Kidney glomerular epithelial cell (primary cell): ENCODE results near the gene GRM3.

Source experiments
- DNase-seq: peaks from one replicate; lab custom pipeline; 2025; lab: John Stamatoyannopoulos, UW

GRM3 gene

GRCh38 chr7:86786376-86786775, 142.7 kb downstream of the GRM3 start:
- DNase-seq, result no peak

GRCh38 chr7:86788948-86789347, 145.2 kb downstream of the GRM3 start:
- DNase-seq, result no peak

GRCh38 chr7:86790383-86790782, 146.7 kb downstream of the GRM3 start:
- no peak for DNase-seq

GRCh38 chr7:86792260-86792659, 148.6 kb downstream of the GRM3 start:
- no peak for DNase-seq

- DNase-seq, result no peak
Observed at GRCh38 chr7:86793136-86793535, 149.4 kb downstream of the GRM3 start.

GRCh38 chr7:86814661-86815379, 171.1 kb downstream of the GRM3 start:
- DNase-seq, result no peak

DNA sequence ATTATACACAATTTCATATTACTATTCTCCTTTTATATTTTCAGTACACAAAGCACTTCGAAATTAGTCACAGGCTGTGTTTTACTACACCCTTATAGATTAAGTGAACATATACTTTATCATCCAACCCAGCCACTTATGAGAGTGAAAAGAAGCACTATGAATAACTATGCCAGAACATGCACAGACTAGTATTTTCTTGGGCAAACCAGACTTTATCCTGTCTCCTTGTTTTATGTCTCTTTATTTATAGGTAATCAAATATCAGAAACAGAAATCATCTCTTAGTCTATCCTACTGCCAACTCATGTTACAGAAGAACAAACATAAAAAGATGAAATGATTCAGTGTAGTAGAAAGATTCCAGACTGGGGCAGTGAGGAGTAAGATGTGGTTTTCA, 171.8 kb downstream of the GRM3 start:
- no peak for DNase-seq

DNA sequence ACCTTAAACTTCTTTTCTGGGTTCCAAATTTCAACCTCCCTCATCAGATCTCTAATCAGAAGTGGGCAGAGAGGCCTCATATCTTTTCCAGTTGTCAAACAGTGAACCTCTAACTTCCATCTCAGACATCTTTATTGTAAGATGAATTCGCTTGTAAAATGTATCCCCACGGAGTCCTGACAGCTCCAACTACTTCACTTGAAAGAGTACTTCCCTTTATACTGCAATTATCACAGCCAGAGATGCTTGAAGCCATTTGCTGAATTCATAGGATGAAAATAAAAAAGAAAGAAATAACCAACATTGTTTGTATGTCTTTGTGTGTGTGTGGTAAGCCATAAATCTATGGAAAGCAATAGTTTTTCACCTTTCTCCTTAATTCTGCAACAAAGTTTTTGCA, 175.2 kb downstream of the GRM3 start:
- no peak for DNase-seq

GRCh38 chr7:86823769-86824168, 180.1 kb downstream of the GRM3 start:
- DNase-seq, result no peak

DNA sequence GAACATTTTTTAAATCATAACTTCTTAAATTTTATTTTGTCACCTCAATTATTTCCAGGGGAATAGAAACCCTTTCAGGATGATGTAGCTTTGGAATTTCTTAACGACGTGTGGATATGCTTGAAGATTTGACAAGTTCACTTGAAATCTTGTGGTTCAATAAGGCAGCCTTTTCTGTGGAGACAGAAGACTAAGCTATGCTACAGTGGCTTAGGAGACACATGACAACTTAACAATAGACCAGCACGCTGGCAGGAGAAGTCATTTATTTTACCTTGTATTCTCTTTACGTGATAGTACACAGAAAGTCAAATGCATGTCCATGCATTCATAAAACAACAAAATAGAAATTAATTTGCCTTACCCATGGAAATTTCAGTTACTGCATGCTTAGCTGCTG, 181.6 kb downstream of the GRM3 start:
- no peak for DNase-seq

- DNase-seq, result no peak
Observed at GRCh38 chr7:86826948-86827347, 183.2 kb downstream of the GRM3 start.

DNA sequence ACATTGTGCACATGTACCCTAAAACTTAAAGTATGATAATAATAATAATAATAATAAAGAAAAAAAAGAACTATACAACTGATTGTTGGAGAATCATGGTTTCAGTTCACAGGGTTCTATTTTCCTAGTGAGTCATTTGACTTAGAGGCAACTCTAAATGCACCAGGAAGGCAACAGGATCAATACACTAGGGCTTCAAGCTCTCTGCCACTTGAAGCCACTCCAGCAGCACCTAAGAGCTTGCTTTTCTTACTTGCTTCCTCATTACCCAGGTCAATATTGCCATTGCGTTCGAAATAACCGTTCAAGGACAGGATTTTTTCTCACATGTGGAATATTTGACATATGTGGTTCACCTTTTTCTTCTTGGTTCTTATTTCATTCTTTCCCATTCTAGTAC, 189.7 kb downstream of the GRM3 start:
- no peak for DNase-seq

DNA sequence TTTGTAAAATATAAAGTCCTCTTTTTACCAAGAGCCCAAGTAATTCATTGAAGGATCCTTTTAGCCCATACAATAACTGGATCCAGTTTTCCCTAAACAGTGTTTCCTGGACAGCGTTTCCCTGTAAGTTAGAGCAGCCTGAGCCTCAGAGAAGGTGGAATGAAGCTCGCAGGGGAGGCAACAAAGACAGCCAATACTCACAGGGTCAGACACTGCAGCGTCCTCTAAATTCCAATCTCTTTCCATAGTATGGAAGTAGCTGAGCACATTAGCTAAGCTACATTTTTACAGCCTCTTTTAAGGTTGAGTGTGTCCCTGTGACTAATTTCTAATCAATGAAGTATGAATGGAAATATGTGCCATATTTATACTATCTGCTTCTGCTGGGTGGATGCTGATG, 193.5 kb downstream of the GRM3 start:
- DNase-seq, result no peak

DNA sequence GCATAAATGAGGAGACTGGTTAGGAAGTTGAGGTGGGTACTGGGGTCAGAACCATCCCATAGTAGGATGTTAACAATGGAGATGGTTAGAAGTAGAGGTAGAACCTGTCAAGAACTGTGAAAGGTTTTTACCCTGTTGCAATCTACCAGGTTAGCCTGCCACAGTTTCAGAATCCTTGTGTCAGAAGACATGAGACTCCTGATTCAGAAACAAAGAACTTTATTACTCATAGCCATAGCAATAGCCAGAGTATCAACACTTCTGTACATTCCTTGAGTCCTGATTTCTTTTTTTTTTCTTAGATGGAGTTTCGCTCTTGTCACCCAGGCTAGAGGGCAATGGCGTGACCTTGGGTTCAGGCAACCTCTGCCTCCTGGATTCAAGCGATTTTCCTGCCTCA, 200.9 kb downstream of the GRM3 start:
- no peak for DNase-seq

GRCh38 chr7:86846494-86847190, 202.9 kb downstream of the GRM3 start:
- no peak for DNase-seq

DNA sequence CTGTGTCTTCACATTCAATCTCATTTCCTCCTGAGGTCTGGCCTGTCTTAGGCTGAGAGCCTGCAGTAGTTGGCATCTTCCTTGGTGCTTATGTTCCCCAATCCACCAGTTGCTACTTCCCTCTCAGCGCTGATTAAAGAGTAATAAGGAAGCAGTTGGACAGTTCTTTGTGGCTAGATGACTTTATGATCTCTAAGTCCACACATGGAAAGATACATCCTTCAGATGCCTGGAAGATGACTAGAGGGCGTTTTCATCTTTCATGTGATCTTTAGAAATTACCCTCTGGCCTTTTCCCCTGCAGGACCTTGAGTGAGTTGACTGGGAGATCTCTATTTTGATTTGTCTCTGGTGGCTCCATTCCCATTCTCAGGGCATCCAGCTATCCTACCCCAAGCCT, 204.5 kb downstream of the GRM3 start:
- DNase-seq, result no peak

- DNase-seq, result no peak
Observed at GRCh38 chr7:86851566-86851965, 207.9 kb downstream of the GRM3 start.

- DNase-seq, result no peak
Observed at GRCh38 chr7:86863452-86863851, 219.7 kb downstream of the GRM3 start.

- DNase-seq, result no peak
Observed at GRCh38 chr7:86867163-86867762, 223.6 kb downstream of the GRM3 start.

DNA sequence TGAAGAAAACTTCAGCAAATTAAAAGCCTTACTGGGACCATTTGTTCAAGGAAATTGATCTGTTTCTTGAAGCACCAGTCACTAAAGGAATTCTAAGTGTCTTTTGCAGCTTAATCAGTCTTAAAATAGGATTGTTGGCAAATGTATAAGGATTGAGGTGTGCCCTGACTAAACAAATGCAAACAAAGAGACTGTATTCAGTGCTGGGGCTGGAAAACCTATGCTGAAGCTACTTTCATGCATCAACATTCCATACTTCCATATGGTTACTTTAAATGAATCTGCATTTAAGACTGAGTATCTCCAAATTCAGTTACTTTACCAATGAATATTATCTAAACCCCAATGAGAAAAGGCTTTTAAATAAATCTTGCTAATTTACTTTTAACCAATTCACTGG, 232.4 kb downstream of the GRM3 start:
- DNase-seq, result no peak

DNA sequence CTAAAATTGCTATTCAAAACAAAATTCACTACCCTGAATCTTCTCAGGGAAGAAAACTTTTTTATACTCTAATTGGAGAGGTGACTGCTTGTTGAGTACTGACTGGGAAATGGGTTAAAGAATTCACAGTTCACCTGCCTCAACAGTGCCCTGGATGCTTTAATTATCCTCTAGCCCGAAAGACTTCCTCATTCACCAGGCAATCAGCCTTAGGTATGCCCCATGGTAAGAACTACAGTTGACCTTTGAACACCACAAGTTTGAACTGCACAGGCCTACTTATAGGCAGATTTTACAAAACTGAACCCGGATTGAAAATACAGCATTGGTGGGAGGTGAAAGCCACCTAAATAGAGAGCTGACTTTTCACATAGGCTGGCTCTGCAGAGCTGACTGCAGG, 240.4 kb downstream of the GRM3 start:
- no peak for DNase-seq

- DNase-seq, result no peak
Observed at GRCh38 chr7:86889501-86889900, 245.8 kb downstream of the GRM3 start.

DNA sequence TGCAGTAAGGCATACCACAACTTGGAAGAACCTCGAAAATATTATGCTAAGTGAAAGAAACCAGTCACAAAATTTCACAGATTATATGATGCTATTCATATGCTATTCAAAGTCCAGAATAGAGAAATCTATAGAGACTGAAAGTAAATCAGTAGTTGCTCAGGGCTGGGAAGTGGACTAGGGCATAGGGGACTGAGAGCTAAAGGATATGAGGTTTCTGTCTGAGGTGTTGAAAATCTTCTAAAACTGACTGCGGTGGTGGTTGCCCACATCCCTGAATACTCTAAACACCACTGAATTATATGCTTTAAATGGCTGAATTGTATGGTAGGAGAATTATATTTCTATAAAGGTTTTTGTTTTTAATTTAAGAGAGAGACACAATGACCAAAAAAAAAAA, 254.5 kb downstream of the GRM3 start:
- no peak for DNase-seq

GRCh38 chr7:86900886-86901285, 257.2 kb downstream of the GRM3 start:
- no peak for DNase-seq
